ENCODE results near the gene MGP.

- no peak for TF ChIP-seq SIN3A (IDR thresholded peaks at IDR 0.05; ENCODE audit: borderline replicate concordance, low read depth, low read length)
- TF ChIP-seq TAF1 (IDR thresholded peaks at IDR 0.05; ENCODE audit: borderline replicate concordance, low read depth, low read length): no peak
- no peak for TF ChIP-seq GABPA (IDR thresholded peaks at IDR 0.05; ENCODE audit: low read depth)
- no peak for TF ChIP-seq CTCF (IDR thresholded peaks at IDR 0.05)
Observed at GRCh38 chr12:14928931-14929330, 43.3 kb upstream of the MGP start.

Measured in SK-N-SH (cell line).